NB4 (cell line): ENCODE measurements around the gene EIF3F.

Source experiments
- CTCF ChIP-seq: IDR thresholded peaks from one replicate; pipeline ENCODE4 v1.5.1; 2012; ENCODE audit warnings: low read depth, low read length
- MYC ChIP-seq: IDR thresholded peaks from 2 replicates; pipeline ENCODE4 v1.6.1; 2011; ENCODE audit warnings: low read depth, low read length
- POLR2A ChIP-seq: IDR thresholded peaks from 2 replicates; pipeline ENCODE4 v1.6.1; 2011; ENCODE audit warnings: mild to moderate bottlenecking; ENCODE audit not compliant: insufficient read length; ENCODE audit errors: extremely low read depth
- TF ChIP-seq, protein P1 (sequence below): IDR thresholded peaks from 2 replicates; pipeline ENCODE4 v1.6.1; 2011; ENCODE audit warnings: low read depth, low read length

DNA sequence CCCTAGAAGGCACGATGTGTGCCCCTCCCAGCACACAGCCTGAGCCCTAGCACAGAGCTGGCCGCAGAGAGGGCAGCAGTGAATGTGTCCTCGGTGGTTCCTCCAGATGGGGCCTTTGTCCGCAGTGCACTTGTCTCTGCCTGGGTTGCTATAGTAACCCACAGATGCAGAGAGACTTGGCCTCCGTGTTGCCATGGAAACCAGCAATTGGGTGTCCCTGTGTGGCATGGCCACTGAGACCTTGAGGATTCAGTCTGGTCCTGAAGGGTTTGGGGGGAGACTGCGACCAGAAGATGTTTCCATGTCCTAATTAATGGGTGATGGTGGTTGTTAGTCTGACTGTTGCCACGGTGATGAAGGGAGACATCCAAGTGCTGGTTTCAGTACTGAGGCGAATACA is 51.3 kb downstream of the EIF3F start:
- TF ChIP-seq CTCF (no peak), POLR2A (no peak), MYC (no peak)
- TF ChIP-seq, protein P1, sequence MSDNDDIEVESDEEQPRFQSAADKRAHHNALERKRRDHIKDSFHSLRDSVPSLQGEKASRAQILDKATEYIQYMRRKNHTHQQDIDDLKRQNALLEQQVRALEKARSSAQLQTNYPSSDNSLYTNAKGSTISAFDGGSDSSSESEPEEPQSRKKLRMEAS = no peak
